Measurements from ENCODE around the gene RAB11A. TPM values are rescaled to one million over a fixed set of nuclear protein-coding genes. Genes with fewer than 3 reads are reported as not detected.

Gene RAB11A
- total RNA-seq, 2 experiments from 2014 or later: 130 to 197 TPM

- ChIA-PET POLR2A (interaction anchor here (0.7 kb wide), 1 partner anchor 286 kb away, joined by 6 read pairs; no protein-coding TSS in a partner anchor), CTCF (ENCODE audit: unreplicated experiment) (no interaction called here)
- H3K36me3 ChIP-seq (ENCODE audit: insufficient read depth, low read length): no peaks in the 10 kb centered on the region
- H3K79me2 ChIP-seq (ENCODE audit: insufficient read depth, low read depth, low read length): no peaks in the 10 kb centered on the region
- BruUV-seq (replicated peaks): no TSS peak
- no peaks in the 10 kb centered on the region for H3K4me1 ChIP-seq (ENCODE audit: insufficient read depth, low read length, poor library complexity, severe bottlenecking)
- H3K27ac ChIP-seq (ENCODE audit: low read depth, low read length, poor library complexity, severe bottlenecking): no peak overlapping the region
- H4K20me1 ChIP-seq (ENCODE audit: insufficient read depth, low read length): no peaks in the 10 kb centered on the region
- H3K9me3 ChIP-seq (ENCODE audit: low read length): no peaks in the 10 kb centered on the region
- H3K4me3 ChIP-seq (ENCODE audit: low read depth, low read length, poor library complexity, severe bottlenecking): no peak overlapping the region
- intact Hi-C loops (cut with micrococcal nuclease; ENCODE audit: unreplicated experiment): no loop called here
- TF ChIP-seq EZH2phosphoT487 (IDR thresholded peaks at IDR 0.05; ENCODE audit: borderline replicate concordance, low read depth, low read length) (no peak), CTCF (conservative IDR thresholded peaks at IDR 0.05; ENCODE audit: low read length) (no peak)
- H2AFZ ChIP-seq (ENCODE audit: low read length): no peak overlapping the region
- H3K4me2 ChIP-seq (ENCODE audit: low read length): no peak overlapping the region
- H3K9me2 ChIP-seq (ENCODE audit: insufficient read depth, low read length): no peaks in the 10 kb centered on the region
- DNase-seq (ENCODE audit: low spot score): no peak
Measured at GRCh38 chr15:65924004-65924403, 54.7 kb downstream of the RAB11A start.

GRCh38 chr15:65925338-65925737 is 56.0 kb downstream of the RAB11A start:
- Histone ChIP-seq H3K4me3 (ENCODE audit: low read depth, low read length, poor library complexity, severe bottlenecking) (no peak overlapping the region), H2AFZ (ENCODE audit: low read length) (no peak overlapping the region), H3K9me3 (ENCODE audit: low read length) (no peaks in the 10 kb centered on the region), H3K36me3 (ENCODE audit: insufficient read depth, low read length) (no peaks in the 10 kb centered on the region), H3K4me1 (ENCODE audit: insufficient read depth, low read length, poor library complexity, severe bottlenecking) (no peaks in the 10 kb centered on the region), H4K20me1 (ENCODE audit: insufficient read depth, low read length) (no peaks in the 10 kb centered on the region), H3K27ac (ENCODE audit: low read depth, low read length, poor library complexity, severe bottlenecking) (no peak overlapping the region), H3K79me2 (ENCODE audit: insufficient read depth, low read depth, low read length) (no peaks in the 10 kb centered on the region), H3K9me2 (ENCODE audit: insufficient read depth, low read length) (no peaks in the 10 kb centered on the region), H3K4me2 (ENCODE audit: low read length) (no peak overlapping the region)
- no peak for DNase-seq (ENCODE audit: low spot score)
- intact Hi-C loops (cut with micrococcal nuclease; ENCODE audit: unreplicated experiment): no loop called here
- no TSS peak for BruUV-seq (replicated peaks)
- TF ChIP-seq CTCF (conservative IDR thresholded peaks at IDR 0.05; ENCODE audit: low read length) (no peak), EZH2phosphoT487 (IDR thresholded peaks at IDR 0.05; ENCODE audit: borderline replicate concordance, low read depth, low read length) (no peak)
- POLR2A ChIA-PET: interaction anchor here (0.7 kb wide), 1 partner anchor 620 kb away, joined by 3 read pairs; no protein-coding TSS in a partner anchor
- CTCF ChIA-PET (ENCODE audit: unreplicated experiment): interaction anchor here (0.5 kb wide), 1 partner anchor 183 kb away, joined by 3 read pairs; no protein-coding TSS in a partner anchor

GRCh38 chr15:65926459-65926858 is 57.2 kb downstream of the RAB11A start:
- CTCF ChIA-PET (ENCODE audit: unreplicated experiment): no interaction called here
- Histone ChIP-seq H3K27ac (ENCODE audit: low read depth, low read length, poor library complexity, severe bottlenecking) (no peak overlapping the region), H4K20me1 (ENCODE audit: insufficient read depth, low read length) (no peaks in the 10 kb centered on the region), H3K4me1 (ENCODE audit: insufficient read depth, low read length, poor library complexity, severe bottlenecking) (no peaks in the 10 kb centered on the region), H3K79me2 (ENCODE audit: insufficient read depth, low read depth, low read length) (no peaks in the 10 kb centered on the region), H3K4me2 (ENCODE audit: low read length) (no peak overlapping the region), H2AFZ (ENCODE audit: low read length) (no peak overlapping the region), H3K4me3 (ENCODE audit: low read depth, low read length, poor library complexity, severe bottlenecking) (no peak overlapping the region), H3K36me3 (ENCODE audit: insufficient read depth, low read length) (no peaks in the 10 kb centered on the region), H3K9me2 (ENCODE audit: insufficient read depth, low read length) (no peaks in the 10 kb centered on the region), H3K9me3 (ENCODE audit: low read length) (no peaks in the 10 kb centered on the region)
- no peak for DNase-seq (ENCODE audit: low spot score)
- POLR2A ChIA-PET: no interaction called here
- BruUV-seq (replicated peaks): no TSS peak
- intact Hi-C loops (cut with micrococcal nuclease; ENCODE audit: unreplicated experiment): no loop called here
- no peak for TF ChIP-seq EZH2phosphoT487 (IDR thresholded peaks at IDR 0.05; ENCODE audit: borderline replicate concordance, low read depth, low read length)
- no peak for TF ChIP-seq CTCF (conservative IDR thresholded peaks at IDR 0.05; ENCODE audit: low read length)

Data from OCI-LY7 (cell line).